Stomach (tissue), 9 donors: ENCODE data around the gene NPPC. TPM values are rescaled to one million over a fixed set of nuclear protein-coding genes. Genes with fewer than 3 reads are reported as not detected.

Source experiments
- DNase-seq, 2 donors: peaks; one replicate each; pipeline versions ENCODE4 v3.0.0 to v3.0.0-alpha.2; 2013 to 2019
- H3K27ac ChIP-seq, 5 donors: fragments of 200-600 bp in 4 of 5; sonication (generic) in 4 of 5; one replicate each; pipeline ENCODE4 v1.5.1; 2013 to 2019; ENCODE audit warnings: mild to moderate bottlenecking in 1 of 5, moderate library complexity in 1 of 5
- H3K27me3 ChIP-seq, 3 donors: fragments of 200-600 bp; sonication (generic); one replicate each; pipeline ENCODE4 v1.5.1; 2017 to 2019; ENCODE audit warnings: mixed run types in 1 of 3
- H3K36me3 ChIP-seq, 4 donors: fragments of 200-600 bp; sonication (generic); 1 replicate in 3 of 4; 2 replicates in 1 of 4; pipeline ENCODE4 v1.5.1; 2016 to 2019
- H3K4me1 ChIP-seq, 4 donors: fragments of 200-600 bp; sonication (generic); one replicate each; pipeline ENCODE4 v1.5.1; 2016 to 2019
- H3K4me3 ChIP-seq, 4 donors: fragments of 200-600 bp; sonication (generic) in 3 of 4; one replicate each; pipeline ENCODE4 v1.5.1; 2016 to 2019; ENCODE audit warnings: mild to moderate bottlenecking in 1 of 4
- H3K9me3 ChIP-seq, 4 donors: fragments of 200-600 bp; sonication (generic); one replicate each; pipeline ENCODE4 v1.5.1; 2016 to 2019
- EP300 ChIP-seq: sonication (generic); formaldehyde crosslinking; IDR thresholded peaks from one replicate; pipeline ENCODE4 v1.6.1; 2017; ENCODE audit warnings: antibody characterized with exemption
- POLR2A ChIP-seq, 4 donors: fragments of 450-650 bp; IDR thresholded peaks; one replicate each; pipeline ENCODE4 v1.6.1; 2016; ENCODE audit warnings: antibody characterized with exemption in 4 of 4, control low read depth in 2 of 4, mild to moderate bottlenecking in 1 of 4, moderate library complexity in 1 of 4
- POLR2AphosphoS5 ChIP-seq, 3 donors: sonication (generic); formaldehyde crosslinking; IDR thresholded peaks; one replicate each; pipeline ENCODE4 v1.6.1; 2016; ENCODE audit warnings: antibody characterized with exemption in 3 of 3
- WGBS, 5 donors: extraction: QIAGEN DNeasy Blood & Tissue Kit in 3 of 5; methylation state at CpG; one replicate each; pipeline versions ENCODE4 v1.1.5 to v1.1.7; 2013 to 2018; 5-methylcytosine and 5-hydroxymethylcytosine counted together
- intact Hi-C: fragments of 100-400 bp; cut with DNase I; formaldehyde crosslinking; loops from one replicate; pipeline ENCODE4 v1.15.1; 2023; ENCODE audit warnings: low total_unique reads
- polyA plus RNA-seq, 3 donors: library from polyadenylated mRNA; stranded (reverse); fragments of 200-250 nt; gene quantifications; one replicate each; pipeline ENCODE4 v1.2.3, GENCODE V29; 2013
- total RNA-seq, 5 donors: library from RNA; depleted of rRNA; stranded (reverse); fragments of >200 nt; gene quantifications; one replicate each; pipeline versions ENCODE4 v1.1.0 to v1.2.3, GENCODE V29; 2014 to 2016
- TF ChIP-seq, protein P1 (sequence below), 7 experiments: fragments of 450-650 bp in 4 of 7; fragments of 200-600 bp in 3 of 7; sonication (generic) in 3 of 7; IDR thresholded peaks; one replicate each; pipeline ENCODE4 v1.5.1; 2016 to 2019; ENCODE audit warnings: antibody characterized with exemption in 7 of 7, control low read depth in 2 of 7, mild to moderate bottlenecking in 1 of 7
- donor health status: healthy with polysubstance abuse.
- donor health status: Bipolar disorder and iron deficiency.
- donor health status: healthy.

NPPC gene
- total and polyA plus RNA-seq, 8 donors, result 2.9 to 4.0 TPM; not detected in 6

GRCh38 chr2:231894566-231895380, 31.4 kb downstream of the NPPC start:
- Histone ChIP-seq H3K27me3 (no peaks in the 10 kb centered on the region), H3K4me3 (no peak overlapping the region), H3K9me3 (no peaks in the 10 kb centered on the region), H3K36me3 (no peaks in the 10 kb centered on the region), H3K27ac (no peak overlapping the region), H3K4me1 (no peaks in the 10 kb centered on the region)
- DNase-seq, result no peak
- TF ChIP-seq POLR2A (IDR thresholded peaks at IDR 0.05) (no peak), EP300 (no peak), POLR2AphosphoS5 (IDR thresholded peaks at IDR 0.05) (no peak)
- TF ChIP-seq, protein P1, sequence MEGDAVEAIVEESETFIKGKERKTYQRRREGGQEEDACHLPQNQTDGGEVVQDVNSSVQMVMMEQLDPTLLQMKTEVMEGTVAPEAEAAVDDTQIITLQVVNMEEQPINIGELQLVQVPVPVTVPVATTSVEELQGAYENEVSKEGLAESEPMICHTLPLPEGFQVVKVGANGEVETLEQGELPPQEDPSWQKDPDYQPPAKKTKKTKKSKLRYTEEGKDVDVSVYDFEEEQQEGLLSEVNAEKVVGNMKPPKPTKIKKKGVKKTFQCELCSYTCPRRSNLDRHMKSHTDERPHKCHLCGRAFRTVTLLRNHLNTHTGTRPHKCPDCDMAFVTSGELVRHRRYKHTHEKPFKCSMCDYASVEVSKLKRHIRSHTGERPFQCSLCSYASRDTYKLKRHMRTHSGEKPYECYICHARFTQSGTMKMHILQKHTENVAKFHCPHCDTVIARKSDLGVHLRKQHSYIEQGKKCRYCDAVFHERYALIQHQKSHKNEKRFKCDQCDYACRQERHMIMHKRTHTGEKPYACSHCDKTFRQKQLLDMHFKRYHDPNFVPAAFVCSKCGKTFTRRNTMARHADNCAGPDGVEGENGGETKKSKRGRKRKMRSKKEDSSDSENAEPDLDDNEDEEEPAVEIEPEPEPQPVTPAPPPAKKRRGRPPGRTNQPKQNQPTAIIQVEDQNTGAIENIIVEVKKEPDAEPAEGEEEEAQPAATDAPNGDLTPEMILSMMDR (IDR thresholded peaks at IDR 0.05), result no peak
- intact Hi-C loops, result no loop called here
- 80 to 92% (median 89%) methylated on average over 15 of the region's 15 CpGs for WGBS, 5 donors

DNA sequence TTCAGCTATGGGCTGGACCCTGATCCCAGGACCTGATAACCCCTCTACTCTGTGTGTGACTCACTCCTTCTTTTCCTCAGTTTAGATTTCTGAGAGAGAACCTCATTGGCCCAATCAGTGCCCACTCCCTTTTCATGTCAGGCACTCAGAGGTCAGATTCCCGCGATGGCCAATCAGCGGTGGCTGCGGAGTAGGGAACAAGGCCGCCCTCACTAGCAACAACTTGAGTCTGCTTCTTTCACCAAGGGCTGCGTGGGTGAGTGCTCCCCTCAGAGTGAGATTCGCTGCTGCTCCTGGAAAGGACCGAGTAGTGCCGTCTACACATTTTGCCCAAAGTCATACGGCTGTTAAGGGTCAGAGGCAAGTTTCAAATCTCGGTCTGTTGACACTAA, 34.7 kb downstream of the NPPC start:
- Histone ChIP-seq H3K4me1 (no peaks in the 10 kb centered on the region), H3K36me3 (no peaks in the 10 kb centered on the region), H3K4me3 (no peak overlapping the region), H3K9me3 (peaks cover 0 to under 1% (median 0%) of the 10 kb centered on the region in 4 donors), H3K27ac (no peak overlapping the region), H3K27me3 (peaks cover 0 to 5% (median 0%) of the 10 kb centered on the region in 3 donors)
- intact Hi-C loops, result no loop called here
- WGBS, 5 donors, result 83 to 86% (median 84%) methylated on average over 11 of the region's 11 CpGs
- no peak for DNase-seq
- TF ChIP-seq POLR2AphosphoS5 (IDR thresholded peaks at IDR 0.05) (no peak), POLR2A (IDR thresholded peaks at IDR 0.05) (no peak), EP300 (no peak)
- TF ChIP-seq, protein P1 (IDR thresholded peaks at IDR 0.05), result no peak

DNA sequence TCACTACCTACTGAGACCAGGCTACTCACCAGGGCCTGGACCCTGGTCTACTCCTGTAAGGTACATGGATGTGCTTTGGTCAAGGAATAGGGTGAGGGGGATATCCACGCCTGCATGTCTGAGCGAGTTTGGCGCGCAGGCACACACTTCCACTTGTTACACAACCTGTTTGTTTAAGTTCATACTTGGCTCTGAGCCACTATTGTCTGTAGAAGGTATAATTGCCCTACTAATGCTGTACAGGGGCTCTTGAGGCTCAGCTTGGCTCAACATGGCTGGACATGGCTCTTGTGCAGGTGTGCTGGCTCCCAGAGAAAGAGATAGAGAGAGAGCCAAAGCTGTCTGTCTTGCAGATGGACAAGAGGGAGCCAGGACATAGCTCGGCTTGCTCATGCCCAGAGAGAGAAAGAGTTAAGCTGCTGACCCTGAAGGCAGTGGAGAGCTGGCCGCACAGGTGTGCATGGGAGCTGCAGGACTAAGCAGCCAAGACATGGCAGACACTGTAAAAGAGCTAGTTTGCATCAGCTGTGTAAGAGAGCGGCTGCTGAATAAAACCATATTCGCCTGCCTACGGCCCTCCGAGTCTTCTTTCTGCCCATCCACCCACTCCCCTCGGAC, 35.2 kb downstream of the NPPC start:
- intact Hi-C loops, result no loop called here
- Histone ChIP-seq H3K9me3 (peaks cover 0 to 6% (median 2%) of the 10 kb centered on the region in 4 donors), H3K27me3 (peaks cover 0 to 5% (median 3%) of the 10 kb centered on the region in 3 donors), H3K4me3 (no peak overlapping the region), H3K4me1 (no peaks in the 10 kb centered on the region), H3K36me3 (no peaks in the 10 kb centered on the region), H3K27ac (no peak overlapping the region)
- TF ChIP-seq POLR2AphosphoS5 (IDR thresholded peaks at IDR 0.05) (no peak), POLR2A (IDR thresholded peaks at IDR 0.05) (no peak), EP300 (no peak)
- TF ChIP-seq, protein P1 (IDR thresholded peaks at IDR 0.05), result no peak
- DNase-seq, result peak in 1 of 2 donors; percentile 36
- 61 to 73% (median 69%) methylated on average over 11 of the region's 11 CpGs for WGBS, 5 donors

DNA sequence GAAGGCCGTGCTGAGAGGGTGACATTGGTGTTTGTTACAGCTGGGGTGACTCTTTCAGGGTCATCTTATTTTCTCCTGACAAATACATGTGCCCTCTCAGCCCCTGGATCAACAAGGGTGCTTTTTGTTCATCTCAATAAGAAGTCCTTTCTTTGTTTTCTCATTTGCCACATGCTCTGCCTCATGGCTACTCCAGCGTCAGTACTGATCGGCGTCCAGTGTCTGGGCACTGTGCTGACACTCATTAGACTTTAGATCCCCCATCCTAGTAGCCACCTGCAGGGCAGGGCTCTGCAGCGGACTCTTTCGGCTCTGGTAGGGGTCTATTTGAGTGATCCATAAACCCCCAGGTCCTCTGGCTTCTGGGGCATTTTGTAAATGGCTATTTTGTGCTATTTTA, 38.4 kb downstream of the NPPC start:
- TF ChIP-seq, protein P1 (IDR thresholded peaks at IDR 0.05), result no peak
- no peak for TF ChIP-seq POLR2AphosphoS5 (IDR thresholded peaks at IDR 0.05)
- no peak for TF ChIP-seq EP300
- no peak for TF ChIP-seq POLR2A (IDR thresholded peaks at IDR 0.05)
- H3K4me3 ChIP-seq, result no peak overlapping the region
- intact Hi-C loops, result no loop called here
- 85 to 95% (median 88%) methylated on average over 6 of the region's 6 CpGs for WGBS, 5 donors
- no peak for DNase-seq
- H3K27ac ChIP-seq, result no peak overlapping the region
- peaks cover 0 to 31% (median 9%) of the 10 kb centered on the region in 3 donors for H3K27me3 ChIP-seq
- H3K36me3 ChIP-seq, result no peaks in the 10 kb centered on the region
- H3K9me3 ChIP-seq, result peaks cover 0 to 8% (median 3%) of the 10 kb centered on the region in 4 donors
- peaks cover 0 to 8% (median 3%) of the 10 kb centered on the region in 4 donors for H3K4me1 ChIP-seq
